GM23248 (cell line): ENCODE results near the gene SLC38A11.

Source experiments
- EZH2 ChIP-seq: fragments of 200-600 bp; sonication (generic); IDR thresholded peaks from 2 replicates; pipeline ENCODE4 v1.6.1; 2018; ENCODE audit warnings: antibody characterized with exemption, mild to moderate bottlenecking; ENCODE audit not compliant: insufficient read depth, poor library complexity, severe bottlenecking
- EZH2phosphoT487 ChIP-seq: fragments of 200-600 bp; sonication (generic); IDR thresholded peaks from 2 replicates; pipeline ENCODE4 v1.6.1; 2018; ENCODE audit warnings: antibody characterized with exemption, moderate library complexity, mild to moderate bottlenecking, low read depth; ENCODE audit not compliant: insufficient read depth

DNA sequence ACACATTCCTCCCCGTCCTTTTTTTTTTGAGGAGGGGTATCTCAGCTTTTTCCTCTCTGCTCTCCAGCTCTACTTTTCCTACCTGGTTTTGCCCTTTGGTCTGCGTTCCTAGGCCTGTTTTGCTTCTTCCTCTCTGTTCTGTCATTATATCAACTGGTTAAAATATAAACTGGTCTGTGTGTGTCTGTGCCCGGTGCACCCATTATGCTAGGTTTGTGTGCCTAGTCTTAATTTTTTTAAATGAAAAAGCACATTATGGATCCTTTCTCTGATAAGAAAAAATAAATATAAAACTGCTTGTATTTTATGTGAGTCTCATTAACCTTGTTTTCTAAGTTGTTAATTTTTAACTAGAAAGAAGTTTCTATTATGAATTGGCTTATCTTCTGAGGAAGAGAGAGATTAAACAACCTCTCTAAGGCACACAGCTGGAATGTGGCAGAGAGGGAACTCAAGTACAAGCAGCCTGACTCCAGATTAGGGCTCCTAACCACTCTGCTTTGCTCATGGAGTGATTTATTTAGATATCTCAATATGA, 17.4 kb downstream of the SLC38A11 start:
- TF ChIP-seq EZH2 = no peak
- no peak for TF ChIP-seq EZH2phosphoT487
